Lung microvascular endothelial cell (primary cell): ENCODE measurements around the gene IFNA13. TPM values are rescaled to one million over a fixed set of nuclear protein-coding genes. Genes with fewer than 3 reads are reported as not detected.
"Not testable (repeated sequence)": the region's sequence is repeated elsewhere in the genome, so short reads cannot be mapped to it uniquely, and the experiment has no call there.

Experiments
- DNase-seq, 2 donors: peaks; one replicate each; pipeline versions ENCODE4 v3.0.0 to v3.0.0-alpha.2; 2010; ENCODE audit warnings: low read depth in 2 of 2
- total RNA-seq: library from RNA; depleted of rRNA; stranded (reverse); fragments of >200 nt; gene quantifications from 2 replicates; pipeline ENCODE4 v1.2.1, GENCODE V29; 2014

The IFNA13 gene
- not detected in 2 replicates for total RNA-seq

DNA sequence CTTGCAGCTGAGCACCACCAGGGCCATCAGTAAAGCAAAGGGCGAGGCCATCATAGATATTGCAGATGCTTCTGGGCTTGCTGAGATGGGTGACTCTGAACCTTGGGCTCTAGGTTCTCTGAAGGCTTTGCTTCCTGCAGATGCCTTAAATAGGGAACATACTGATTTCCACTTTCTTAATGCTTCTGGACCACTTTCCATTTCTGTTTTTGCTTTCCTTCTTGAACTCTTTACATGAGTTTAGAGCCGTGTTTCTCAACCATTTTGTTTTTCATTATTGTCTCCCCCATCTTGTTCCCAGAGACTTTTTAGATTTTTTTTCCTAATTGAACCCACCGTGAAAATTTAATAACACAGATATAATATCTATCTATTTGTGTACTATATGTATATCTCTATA, at the start of gene IFNA13:
IFNA13 (minus strand) TSS at position 101 of the 400 bp plus-strand sequence; CDS start at position 54, 47 bp downstream.
- DNase-seq: no peak

DNA sequence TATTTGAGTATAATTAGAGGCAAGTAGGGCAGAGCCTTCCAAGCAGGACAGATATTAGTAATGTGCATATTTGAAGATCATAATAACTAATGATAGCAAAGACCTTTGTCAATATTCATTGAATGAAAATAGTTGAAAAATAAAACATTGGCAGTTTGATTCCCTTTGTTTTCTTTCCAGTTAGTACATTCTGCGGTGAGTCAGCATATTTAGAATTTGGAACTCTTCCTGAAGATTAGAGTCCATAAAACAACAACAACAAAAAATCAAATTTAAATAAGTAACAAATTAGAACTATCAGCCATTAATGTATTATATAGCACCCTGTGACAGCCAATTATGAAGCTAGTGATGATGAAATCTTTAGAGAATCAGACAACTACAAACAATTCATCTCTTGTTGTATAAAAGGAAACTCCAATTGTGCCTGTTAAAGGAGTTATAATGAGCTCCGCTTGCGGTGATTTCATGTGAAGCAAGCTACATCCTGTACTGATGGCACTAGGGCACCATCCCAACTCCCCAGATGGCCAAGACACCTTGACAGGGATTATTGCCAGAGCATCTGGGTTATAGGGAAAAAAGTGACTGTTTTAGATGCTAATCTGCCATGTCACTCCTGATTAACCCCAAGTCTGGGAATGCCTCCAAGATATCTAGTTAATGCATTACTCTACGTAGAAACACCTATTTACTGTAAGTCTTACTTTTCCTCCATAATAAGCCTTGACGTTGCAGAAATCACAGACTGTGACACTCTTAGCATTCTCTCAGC, 47.8 kb upstream of the IFNA13 start:
- DNase-seq: no peak

GRCh38 chr9:21414220-21414940, 46.5 kb upstream of the IFNA13 start:
- DNase-seq: no peak

DNA sequence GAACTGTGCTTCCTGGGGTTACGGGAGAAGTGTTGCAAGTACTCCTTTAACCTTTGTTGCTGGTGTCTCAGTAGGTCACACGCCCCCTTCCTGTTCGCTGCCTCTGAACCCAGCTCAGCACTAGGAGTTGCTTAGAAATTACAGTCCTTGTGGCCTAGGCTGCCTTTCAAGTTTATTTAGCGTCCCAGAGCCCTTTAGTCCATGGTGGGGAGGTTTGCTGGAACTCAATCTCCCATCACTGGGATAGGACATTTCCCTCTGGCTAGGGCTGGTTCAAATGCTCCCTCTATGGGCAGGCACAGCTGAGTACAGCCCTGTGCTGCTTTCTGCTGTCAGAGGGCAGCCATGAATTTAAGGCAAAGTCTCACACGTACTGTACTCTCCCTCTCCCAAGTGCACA, 45.8 kb upstream of the IFNA13 start:
- peak; percentile 3 to 10 for DNase-seq

DNA sequence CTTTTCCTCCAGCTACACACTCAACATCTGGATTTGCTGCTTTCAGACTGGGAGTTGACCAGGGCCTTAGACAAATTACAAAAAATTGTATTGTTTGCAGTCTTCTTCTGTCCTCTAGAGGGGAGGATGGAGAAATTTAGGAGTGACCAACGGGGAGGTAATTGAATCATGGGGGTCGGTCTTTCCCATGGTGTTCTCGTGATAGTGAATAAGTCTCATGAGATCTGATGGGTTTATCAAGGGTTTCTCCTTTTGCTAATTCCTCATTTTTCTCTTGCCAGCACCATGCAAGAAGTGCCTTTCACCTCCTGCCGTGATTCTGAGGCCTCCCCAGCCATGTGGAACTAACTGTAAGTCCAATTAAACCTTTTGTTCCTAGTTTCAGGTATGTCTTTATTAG, 45.3 kb upstream of the IFNA13 start:
- no peak for DNase-seq

DNA sequence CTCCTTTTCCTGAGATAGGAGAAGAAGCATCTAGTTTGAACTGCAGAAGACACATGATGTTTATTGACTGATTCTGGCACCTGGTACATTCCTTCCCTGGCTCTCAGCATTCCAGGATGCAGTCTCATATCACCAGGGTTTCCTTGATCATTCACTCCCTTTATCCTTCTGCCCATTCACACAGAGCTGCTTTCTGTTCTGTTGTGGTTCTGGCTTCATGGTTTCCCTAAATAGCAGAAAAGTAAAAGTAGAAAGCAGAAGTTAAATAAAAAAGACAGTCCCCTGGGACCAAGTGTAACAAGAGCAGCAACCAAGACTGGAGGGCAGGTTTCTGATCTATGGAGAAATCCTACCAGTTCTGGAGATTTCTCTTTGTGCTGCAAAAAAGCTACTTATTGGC, 44.2 kb upstream of the IFNA13 start:
- no peak for DNase-seq

- no peak for DNase-seq
Observed at GRCh38 chr9:21408817-21409216, 41.0 kb upstream of the IFNA13 start, which contains the start of gene IFNA8. Gene IFNA8, plus strand, starts transcription at chr9:21409117. Its CDS starts 60 bp downstream, at chr9:21409177.

- DNase-seq: no peak
Observed at GRCh38 chr9:21404146-21404545, 36.3 kb upstream of the IFNA13 start.

DNA sequence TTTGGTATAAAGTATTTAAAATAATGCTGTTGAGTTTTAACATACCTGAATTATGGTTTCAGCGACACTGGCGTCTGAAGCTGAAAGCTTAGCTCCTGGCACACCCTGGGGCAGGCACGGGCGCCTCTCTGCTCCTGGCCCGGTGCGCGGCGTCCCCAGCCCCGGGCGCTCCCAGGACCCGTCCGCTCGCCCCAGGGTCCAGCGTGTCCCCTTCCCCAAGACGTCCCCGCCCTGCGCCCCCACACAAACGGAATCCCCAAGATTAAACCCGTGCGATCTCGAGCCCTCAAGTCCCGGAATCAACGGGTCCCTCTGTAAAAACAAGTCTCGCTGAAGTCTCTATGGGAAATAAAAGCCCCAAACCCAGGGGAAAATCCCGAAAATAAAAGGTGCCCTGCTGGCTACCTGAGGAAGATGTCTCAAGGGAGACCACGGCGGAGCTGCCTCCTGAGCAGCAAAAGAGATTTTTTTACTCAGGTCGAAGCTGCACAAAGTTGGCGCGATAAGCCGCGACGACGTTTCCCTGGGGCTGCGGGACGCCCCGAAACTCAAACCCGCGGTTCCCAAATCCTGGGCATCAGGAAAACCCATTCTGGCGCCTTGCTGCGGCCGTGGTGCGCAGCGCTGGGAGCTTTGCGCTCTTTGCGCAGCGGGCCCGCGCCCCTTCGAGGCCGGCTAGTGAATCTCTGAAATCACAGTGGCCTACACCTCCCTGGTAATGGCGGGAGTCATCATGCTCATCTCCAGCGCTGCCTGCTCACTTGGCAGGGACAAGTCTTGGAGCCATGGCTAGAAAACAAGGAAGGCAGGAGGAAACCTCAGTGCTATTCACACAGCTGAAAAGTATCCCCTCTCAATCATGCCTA, 34.8 kb upstream of the IFNA13 start:
- DNase-seq: no peak

GRCh38 chr9:21399956-21400355, 32.1 kb upstream of the IFNA13 start:
- no peak for DNase-seq

GRCh38 chr9:21398955-21399489, 31.2 kb upstream of the IFNA13 start:
- no peak for DNase-seq

GRCh38 chr9:21395778-21396717, 28.2 kb upstream of the IFNA13 start:
- DNase-seq: peak; percentile 36 to 60

GRCh38 chr9:21392270-21392669, 24.4 kb upstream of the IFNA13 start:
- peak; percentile 13 for DNase-seq

GRCh38 chr9:21385131-21385670, 17.3 kb upstream of the IFNA13 start, which contains the start of gene IFNA2:
Gene IFNA2, minus strand, starts transcription at chr9:21385398. Its CDS starts 69 bp downstream, at chr9:21385329.
- no peak for DNase-seq

DNA sequence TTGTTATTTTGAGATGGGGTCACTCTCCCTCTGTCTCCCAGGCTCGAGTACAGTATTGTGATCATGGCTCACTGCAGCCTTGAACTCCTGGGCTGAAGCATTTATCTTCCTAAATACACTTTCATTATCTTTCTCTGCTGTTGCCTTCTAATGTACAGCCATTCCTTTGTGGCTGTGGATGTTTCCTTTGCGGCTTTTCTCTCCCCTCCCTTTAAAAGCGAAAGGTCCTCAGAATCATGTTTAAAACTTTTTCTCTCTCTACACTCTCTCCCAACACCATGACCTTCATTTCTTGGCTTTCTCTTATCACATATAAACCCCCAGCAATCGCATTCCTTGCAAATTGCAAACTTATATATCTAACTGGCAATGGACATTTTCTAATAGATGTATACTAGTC, 15.8 kb upstream of the IFNA13 start:
- DNase-seq: no peak

DNA sequence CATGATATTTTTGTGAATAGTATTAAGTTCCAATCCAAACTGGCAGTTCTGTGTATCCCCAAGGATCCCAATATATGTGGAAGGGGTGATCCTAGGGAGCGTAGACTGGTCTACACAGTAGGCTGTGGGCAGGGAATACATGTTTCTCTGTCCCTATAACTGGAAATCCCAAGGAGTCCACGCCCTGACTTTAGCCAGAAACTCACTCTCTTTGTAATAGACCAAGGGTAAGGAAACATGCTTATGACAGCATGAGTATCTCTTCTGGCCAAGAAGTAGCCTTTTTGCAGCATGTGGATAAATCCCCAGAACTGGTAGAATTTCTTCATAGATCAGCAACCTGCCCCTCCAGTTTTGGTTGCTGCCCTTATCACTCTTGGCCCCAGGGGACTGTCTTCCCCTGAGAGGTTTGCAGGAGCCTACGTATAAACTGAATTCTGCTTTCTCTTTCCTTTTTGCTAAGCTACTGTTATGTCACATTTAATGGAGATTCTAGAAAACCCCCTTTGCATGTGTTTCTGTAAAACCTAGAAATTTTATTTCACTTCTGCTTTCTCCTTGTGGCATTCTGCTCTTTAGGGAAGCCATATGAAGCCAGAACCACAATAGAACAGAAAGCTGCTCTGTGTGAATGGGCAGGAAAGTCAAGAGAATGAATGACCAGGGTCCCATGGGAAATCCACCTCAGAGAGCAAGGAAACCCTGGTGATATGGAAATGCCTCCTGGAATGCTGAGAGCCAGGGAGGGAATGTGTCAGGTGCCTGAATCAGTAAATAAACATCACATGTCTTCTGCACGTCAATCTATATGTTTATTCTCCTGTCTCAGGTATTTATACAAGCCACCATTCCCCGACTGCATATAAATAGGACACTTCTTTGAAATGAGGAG, 13.8 kb upstream of the IFNA13 start:
- DNase-seq: no peak

- DNase-seq: not testable (repeated sequence)
Observed at GRCh38 chr9:21371467-21371866, 3.6 kb upstream of the IFNA13 start.

DNA sequence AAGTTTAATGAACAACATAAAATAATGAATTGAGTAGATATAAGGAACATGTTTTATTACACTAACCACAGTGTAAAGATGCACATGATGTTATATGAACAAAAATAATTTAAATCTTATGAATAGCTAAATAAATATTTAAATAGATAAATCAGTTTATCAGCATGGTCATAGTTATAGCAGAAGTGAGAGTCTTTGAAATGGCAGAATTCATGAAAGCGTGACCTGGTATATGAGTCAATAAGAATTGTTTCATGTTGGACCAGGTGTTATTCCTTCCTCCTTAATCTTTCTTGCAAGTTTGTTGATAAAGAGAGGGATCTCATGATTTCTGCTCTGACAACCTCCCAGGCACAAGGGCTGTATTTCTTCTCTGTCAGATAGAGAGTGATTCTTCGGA, 688 bp downstream of the IFNA13 start:
- DNase-seq: not testable (repeated sequence)

DNA sequence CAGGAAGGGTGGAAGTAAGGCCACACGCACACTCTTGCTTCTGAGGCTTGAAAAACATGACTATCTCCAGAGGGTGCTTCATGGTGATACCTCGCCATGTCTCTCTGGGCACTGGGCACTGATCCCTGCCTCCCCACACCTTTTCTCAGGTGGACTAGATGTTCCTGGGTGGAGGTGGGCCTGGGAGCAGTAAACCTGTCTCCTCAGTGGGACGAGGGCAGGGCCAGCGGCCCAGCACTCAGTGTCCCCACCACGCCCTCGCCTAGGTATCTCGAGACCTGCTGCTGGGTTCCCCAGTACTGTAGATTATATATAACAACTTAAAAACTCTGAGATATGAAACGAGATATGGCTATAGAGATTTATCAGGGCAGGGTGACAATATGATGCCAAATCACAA, 5.6 kb downstream of the IFNA13 start:
- DNase-seq: no peak
